LHCN-M2 (cell line): ENCODE results near the gene KLF7. TPM values are rescaled to one million over a fixed set of nuclear protein-coding genes. Genes with fewer than 3 reads are reported as not detected.
"Not testable (repeated sequence)": the region's sequence is repeated elsewhere in the genome, so short reads cannot be mapped to it uniquely, and the experiment has no call there.

Experiments used
- DNase-seq: peaks from one replicate; pipeline ENCODE4 v3.0.0-alpha.2; 2012; ENCODE audit warnings: low read depth
- total RNA-seq: library from RNA; depleted of rRNA; stranded (reverse); fragments of >200 nt; gene quantifications from 2 replicates; pipeline ENCODE4 v1.2.3, GENCODE V29; 2014

Gene KLF7
- total RNA-seq, 1 experiment from 2014 or later = 11.4 TPM

GRCh38 chr2:207066166-207066565 lies 99.6 kb downstream of the KLF7 start:
- no peak for DNase-seq

GRCh38 chr2:207064128-207064690 lies 101.5 kb downstream of the KLF7 start:
- DNase-seq = no peak

DNA sequence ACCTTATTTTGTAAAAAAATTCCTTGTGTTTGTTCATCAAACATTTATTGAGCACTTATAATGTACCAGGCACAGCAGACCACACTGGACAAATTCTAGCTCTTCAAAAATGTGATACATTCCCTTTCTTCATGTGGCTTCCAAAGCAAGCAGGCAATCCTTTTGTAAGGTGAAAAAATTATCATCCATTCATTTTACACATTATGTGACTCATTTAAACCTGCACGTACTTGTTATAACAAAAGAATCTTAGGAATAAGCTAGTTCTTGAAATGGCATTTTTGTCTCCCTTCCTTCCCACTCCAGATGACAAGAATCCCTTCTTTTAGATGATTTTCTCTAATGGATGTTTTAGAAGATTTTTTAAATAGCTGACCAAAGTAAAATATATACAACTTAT lies 104.6 kb downstream of the KLF7 start:
- DNase-seq = no peak

GRCh38 chr2:207055257-207055656 lies 110.5 kb downstream of the KLF7 start:
- DNase-seq = no peak

GRCh38 chr2:207054521-207054920 lies 111.2 kb downstream of the KLF7 start:
- peak; percentile 56 for DNase-seq

- peak; percentile 30 for DNase-seq
These were observed 114.3 kb downstream of the KLF7 start for GRCh38 chr2:207051385-207051965.

- no peak for DNase-seq
These were observed 116.6 kb downstream of the KLF7 start for GRCh38 chr2:207049122-207049521.

DNA sequence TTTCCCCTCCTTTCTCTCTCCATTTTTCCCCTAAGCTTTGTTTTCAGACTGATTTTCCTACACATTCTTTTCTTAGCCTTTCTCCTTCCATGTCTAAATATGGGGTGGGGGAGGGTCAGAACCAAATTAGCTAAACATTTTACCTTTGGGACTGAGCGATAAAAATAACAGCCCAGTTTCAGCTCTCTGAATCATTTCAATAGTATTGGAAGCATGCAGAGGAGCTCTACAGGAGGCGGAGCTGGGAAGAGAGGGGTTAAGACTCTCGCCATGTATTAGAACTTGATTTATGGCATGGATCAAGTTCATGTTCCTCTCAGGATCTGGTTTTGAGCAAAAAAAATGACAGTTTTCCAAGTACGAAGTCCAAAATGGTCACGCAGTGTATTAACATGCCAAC lies 117.3 kb downstream of the KLF7 start:
- DNase-seq = no peak

DNA sequence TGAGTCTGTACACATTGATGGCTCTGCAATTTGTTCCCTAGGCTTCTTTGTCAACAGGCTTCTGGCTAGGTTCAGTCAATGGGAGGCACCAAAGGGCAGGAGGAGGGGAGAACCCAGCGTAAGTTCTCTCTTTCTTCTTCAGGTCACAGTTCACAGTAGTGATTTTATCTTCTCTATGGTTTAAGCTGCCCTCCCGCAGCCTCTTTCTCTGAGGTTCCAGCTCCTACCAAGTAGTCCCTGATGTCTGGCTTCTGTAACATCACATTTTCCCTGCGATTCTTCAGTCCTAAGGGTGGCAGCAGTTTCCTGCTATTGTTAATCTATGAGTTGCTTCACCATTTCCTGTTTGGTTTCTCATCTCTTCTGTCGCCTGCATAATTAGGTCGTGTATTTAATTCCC lies 119.0 kb downstream of the KLF7 start:
- peak; percentile 29 for DNase-seq

- no peak for DNase-seq
These were observed 120.2 kb downstream of the KLF7 start for GRCh38 chr2:207045531-207045930.

DNA sequence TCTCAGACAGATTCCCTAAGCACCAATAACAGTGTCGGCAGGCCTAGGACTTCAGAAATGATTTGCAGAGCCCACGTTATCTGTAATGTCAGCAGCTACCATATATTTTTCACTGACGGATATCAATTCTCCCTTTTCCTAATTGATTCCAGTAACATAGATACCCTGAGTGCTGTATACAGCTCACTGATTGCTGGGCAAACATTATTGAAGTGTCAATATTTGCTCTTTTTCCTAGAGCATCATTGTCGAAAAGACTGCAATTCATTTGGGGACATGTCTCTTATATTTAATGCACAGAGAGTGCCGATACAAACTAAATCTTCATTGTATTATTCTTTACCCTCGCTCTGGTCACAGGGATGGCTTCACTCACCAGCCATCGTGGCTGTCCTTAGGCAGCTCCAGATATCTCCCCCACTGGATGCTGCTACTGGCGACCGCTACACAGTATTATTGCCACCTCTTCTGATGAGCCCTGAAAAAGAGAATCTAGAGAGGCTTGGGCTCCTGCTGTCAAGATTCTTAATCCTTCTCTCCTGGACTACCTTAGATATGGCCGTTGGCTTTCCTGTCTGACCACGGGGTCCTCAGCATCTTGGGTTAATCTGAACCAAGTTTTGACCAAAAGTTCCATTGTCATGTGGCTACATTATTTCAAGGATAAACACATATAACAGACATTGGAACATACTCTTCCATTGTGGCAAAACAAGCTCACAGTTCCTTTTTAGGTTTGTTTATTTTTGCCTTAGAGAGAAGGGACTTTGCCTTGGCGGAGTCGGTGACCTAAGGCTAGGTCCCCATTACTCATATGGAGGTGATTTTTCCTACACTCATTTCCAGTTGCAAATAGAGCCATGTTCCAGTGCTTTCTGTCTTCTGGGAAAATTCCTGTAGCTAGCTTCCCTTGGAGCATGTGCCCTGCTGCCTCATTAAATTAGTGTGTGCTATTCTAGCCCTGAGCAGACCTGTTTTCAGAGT lies 121.1 kb downstream of the KLF7 start:
- DNase-seq = no peak

- no peak for DNase-seq
These were observed 122.9 kb downstream of the KLF7 start for GRCh38 chr2:207042841-207043240.

- peak; percentile 37 for DNase-seq
These were observed 123.8 kb downstream of the KLF7 start for GRCh38 chr2:207041786-207042554.

DNA sequence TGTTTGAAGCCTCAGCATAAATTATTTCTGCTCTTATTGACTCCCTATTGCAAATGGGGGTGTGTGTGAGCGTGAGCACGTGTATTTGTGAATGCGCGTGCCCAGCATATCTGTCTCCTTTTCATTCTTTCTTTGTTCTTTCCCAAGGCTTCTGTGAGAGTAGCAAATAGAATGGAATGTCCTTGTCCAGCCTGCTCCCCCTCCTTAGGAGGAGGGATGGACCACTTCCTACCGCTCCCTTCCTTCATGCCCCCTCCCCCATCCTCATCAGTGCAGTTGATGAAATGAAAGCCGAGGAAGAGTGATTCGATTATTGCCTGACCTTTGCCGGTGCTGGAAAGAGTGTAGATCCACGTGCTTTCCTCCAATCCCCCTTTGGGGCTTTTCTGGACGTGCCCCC lies 124.5 kb downstream of the KLF7 start:
- DNase-seq = no peak

GRCh38 chr2:207040696-207041095 lies 125.1 kb downstream of the KLF7 start:
- DNase-seq = no peak

DNA sequence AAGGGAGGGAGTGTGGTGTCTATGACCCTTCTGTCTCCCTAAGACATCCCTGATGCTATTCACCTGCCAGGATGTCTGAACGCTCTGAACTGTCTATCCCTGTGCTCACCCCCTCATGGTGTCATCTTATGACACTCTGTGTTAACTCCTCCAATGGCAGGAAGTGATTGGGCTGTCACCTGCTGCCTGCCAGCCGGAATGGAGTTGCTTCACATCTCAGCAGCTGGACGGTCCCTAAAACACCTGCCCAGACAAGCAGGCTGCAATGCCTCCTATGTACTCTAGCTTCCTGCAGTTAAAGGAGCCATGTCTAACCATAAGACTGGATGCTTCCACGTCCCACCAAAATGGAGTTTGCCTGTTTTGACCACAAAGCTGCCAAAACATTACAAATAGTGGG lies 126.5 kb downstream of the KLF7 start:
- DNase-seq = no peak

DNA sequence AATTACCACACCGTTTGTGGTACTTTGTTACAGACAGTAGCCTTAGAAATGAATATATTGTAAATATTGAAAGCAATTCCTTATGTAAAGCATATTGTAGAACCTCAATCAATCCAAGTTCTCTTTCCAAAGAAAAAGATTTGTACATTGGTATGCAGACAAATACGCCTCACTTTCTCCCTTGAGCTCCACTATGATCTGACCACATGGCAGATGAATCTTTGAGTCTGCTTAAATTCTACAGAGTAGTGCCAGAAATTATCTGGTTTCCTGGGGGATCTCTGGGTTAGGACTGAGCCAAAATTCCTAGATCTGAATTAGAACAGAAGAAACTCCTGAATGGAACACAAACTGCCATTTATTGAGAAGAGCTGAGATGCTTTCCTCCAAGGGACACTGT lies 127.4 kb downstream of the KLF7 start:
- DNase-seq = no peak

DNA sequence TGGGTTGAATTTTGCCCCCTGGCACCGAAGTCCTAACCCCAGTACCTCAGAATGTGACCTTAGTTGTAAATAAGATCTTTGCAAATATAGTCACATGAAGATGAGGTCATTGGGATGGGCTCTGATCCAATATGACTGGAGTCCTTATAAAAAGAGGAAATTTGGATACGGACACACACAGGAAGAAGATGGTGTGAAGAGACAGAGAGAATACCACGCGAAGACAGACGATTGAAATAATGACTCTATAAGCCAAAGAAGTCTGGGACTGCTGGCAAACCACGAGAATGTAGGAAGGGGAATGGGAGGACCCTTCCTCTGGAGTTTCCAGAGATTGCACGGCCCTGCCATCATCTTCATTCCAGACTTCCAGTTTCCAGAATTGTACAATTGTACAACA lies 127.9 kb downstream of the KLF7 start:
- DNase-seq = no peak

DNA sequence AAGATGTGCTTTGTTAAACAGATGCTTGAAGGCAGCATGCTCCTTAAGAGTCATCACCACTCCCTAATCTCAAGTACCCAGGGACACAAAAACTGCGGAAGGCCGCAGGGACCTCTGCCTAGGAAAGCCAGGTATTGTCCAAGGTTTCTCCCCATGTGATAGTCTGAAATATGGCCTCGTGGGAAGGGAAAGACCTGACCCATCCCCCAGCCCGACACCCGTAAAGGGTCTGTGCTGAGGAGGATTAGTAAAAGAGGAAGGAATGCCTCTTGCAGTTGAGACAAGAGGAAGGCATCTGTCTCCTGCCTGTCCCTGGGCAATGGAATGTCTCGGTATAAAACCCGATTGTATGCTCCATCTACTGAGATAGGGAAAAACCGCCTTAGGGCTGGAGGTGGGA lies 128.7 kb downstream of the KLF7 start:
- DNase-seq = not testable (repeated sequence)

- DNase-seq = no peak
These were observed 129.9 kb downstream of the KLF7 start for GRCh38 chr2:207035875-207036274.

DNA sequence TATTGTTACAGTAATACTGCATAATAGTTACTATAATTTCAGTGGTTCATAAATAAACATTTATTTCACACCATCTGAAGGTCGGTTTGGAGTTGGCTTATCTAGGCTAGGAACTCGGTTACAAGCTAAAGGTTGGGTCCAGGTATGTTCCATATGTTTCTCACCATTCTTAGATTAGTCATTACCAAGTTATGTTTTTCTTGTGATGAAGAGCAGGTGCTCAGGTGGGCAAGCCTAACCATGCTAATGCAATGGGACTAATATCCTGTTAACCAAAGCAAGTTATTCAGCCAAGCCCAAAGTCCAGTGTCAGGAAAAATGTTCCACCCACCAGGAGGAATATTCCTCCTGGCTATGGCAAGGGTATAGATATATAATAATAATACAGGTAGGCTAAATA lies 133.3 kb downstream of the KLF7 start:
- no peak for DNase-seq
